H1 (cell line): ENCODE measurements around the gene MEGF11. TPM values are rescaled to one million over a fixed set of nuclear protein-coding genes. Genes with fewer than 3 reads are reported as not detected.

Experiments used
- CTCF ChIA-PET: fragments of 300-600 bp; sonication (Branson Sonifier 250); formaldehyde crosslinking; loops from one replicate; lab custom pipeline; 2021; ENCODE audit not compliant: partially characterized antibody; lab: Charles Lee
- POLR2A ChIA-PET: fragments of 300-600 bp; sonication (Branson Sonifier 250); formaldehyde crosslinking; loops from one replicate; lab custom pipeline; 2021; ENCODE audit warnings: inconsistent platforms; ENCODE audit not compliant: partially characterized antibody; lab: Charles Lee
- DNase-seq, 2 experiments: peaks; one replicate each; pipeline versions ENCODE4 v3.0.0 to v3.0.0-alpha.2; 2010 to 2022; ENCODE audit warnings: low spot score in 2 of 2, low read depth in 1 of 2, mixed read lengths in 1 of 2
- FAIRE-seq: peaks from 2 replicates; lab custom pipeline; 2011; peaks lifted over from hg19 to GRCh38; lab: Jason Lieb, UNC
- H2AFZ ChIP-seq: 2 replicates; pipeline ENCODE4 v1.8.1; 2012; ENCODE audit warnings: low read length, inconsistent platforms
- H2AK5ac ChIP-seq: 2 replicates; pipeline ENCODE4 v1.6.1; 2013; ENCODE audit warnings: low read depth, low read length
- H2BK120ac ChIP-seq: replicated peaks from 2 replicates; pipeline ENCODE3; 2013; ENCODE audit warnings: low read depth, low read length, inconsistent platforms
- H2BK12ac ChIP-seq: 2 replicates; pipeline ENCODE4 v1.6.1; 2013; ENCODE audit warnings: low read depth, low read length
- H2BK15ac ChIP-seq: 2 replicates; pipeline ENCODE4 v1.6.1; 2013; ENCODE audit warnings: low read length
- H2BK20ac ChIP-seq: 2 replicates; pipeline ENCODE4 v1.6.1; 2013; ENCODE audit warnings: low read length
- H2BK5ac ChIP-seq: 2 replicates; pipeline ENCODE4 v1.6.1; 2013; ENCODE audit warnings: low read depth, low read length
- H3K14ac ChIP-seq: 2 replicates; pipeline ENCODE4 v1.6.1; 2013; ENCODE audit warnings: inconsistent platforms; ENCODE audit not compliant: insufficient read length
- H3K18ac ChIP-seq: 2 replicates; pipeline ENCODE4 v1.6.1; 2013; ENCODE audit warnings: low read length; ENCODE audit errors: extremely low read depth
- H3K23ac ChIP-seq: 2 replicates; pipeline ENCODE4 v1.6.1; 2013; ENCODE audit warnings: inconsistent platforms; ENCODE audit not compliant: insufficient read length
- H3K23me2 ChIP-seq: 2 replicates; pipeline ENCODE4 v1.6.1; 2013; ENCODE audit warnings: low read depth, low read length
- H3K27ac ChIP-seq: 2 replicates; pipeline ENCODE4 v1.6.1; 2011; ENCODE audit warnings: low read depth, low read length, inconsistent platforms
- H3K27me3 ChIP-seq, 4 experiments: replicated peaks in 1 of 4; 1 replicate in 1 of 4; 2 replicates in 3 of 4; pipeline versions ENCODE4 v1.6.1 to v1.8.1; 2011 to 2013; ENCODE audit warnings: low read length in 3 of 4, mild to moderate bottlenecking in 3 of 4, inconsistent platforms in 2 of 4, mixed read lengths in 2 of 4, moderate library complexity in 1 of 4; ENCODE audit not compliant: control insufficient read depth in 3 of 4, insufficient read depth in 3 of 4; ENCODE audit errors: extremely low read depth in 1 of 4
- H3K36me3 ChIP-seq, 4 experiments: 2 replicates each; pipeline versions ENCODE4 v1.6.1 to v1.8.1; 2011 to 2013; ENCODE audit warnings: mild to moderate bottlenecking in 4 of 4, low read length in 3 of 4, moderate library complexity in 2 of 4, control low read depth in 1 of 4, inconsistent platforms in 1 of 4; ENCODE audit not compliant: insufficient read depth in 4 of 4, control insufficient read depth in 2 of 4
- H3K4ac ChIP-seq: replicated peaks from 2 replicates; pipeline ENCODE3; 2013; ENCODE audit warnings: low read length, low read depth, mixed read lengths, inconsistent platforms; ENCODE audit not compliant: insufficient read length
- H3K4me1 ChIP-seq, 4 experiments: replicated peaks in 1 of 4; 1 replicate in 1 of 4; 2 replicates in 3 of 4; pipeline versions ENCODE4 v1.6.1 to v1.8.1; 2011 to 2013; ENCODE audit warnings: low read length in 3 of 4, inconsistent platforms in 2 of 4, mixed read lengths in 1 of 4; ENCODE audit not compliant: insufficient read depth in 4 of 4, control insufficient read depth in 3 of 4
- H3K4me2 ChIP-seq, 2 experiments: 2 replicates each; pipeline versions ENCODE4 v1.6.1 to v1.8.1; 2011 to 2013; ENCODE audit warnings: low read depth in 2 of 2, low read length in 2 of 2, control low read depth in 1 of 2, inconsistent platforms in 1 of 2, mild to moderate bottlenecking in 1 of 2; ENCODE audit not compliant: insufficient read depth in 1 of 2
- H3K4me3 ChIP-seq, 4 experiments: fragments of 200-600, 300-600 bp in 1 of 4; sonication (generic), shearing (Covaris generic), sonication (Bioruptor Twin) in 1 of 4; 2 replicates each; pipeline versions ENCODE4 v1.5.1 to v1.8.1; 2011 to 2016; ENCODE audit warnings: low read length in 4 of 4, low read depth in 3 of 4, control low read depth in 2 of 4, inconsistent platforms in 2 of 4, mild to moderate bottlenecking in 2 of 4, mixed read lengths in 1 of 4, moderate library complexity in 1 of 4; ENCODE audit not compliant: insufficient read depth in 2 of 4; ENCODE audit errors: extremely low read depth in 1 of 4
- H3K56ac ChIP-seq: replicated peaks from 2 replicates; pipeline ENCODE3; 2013; ENCODE audit warnings: low read depth, mild to moderate bottlenecking, mixed read lengths, low read length, inconsistent platforms; ENCODE audit not compliant: insufficient read length
- H3K79me1 ChIP-seq: 2 replicates; pipeline ENCODE4 v1.6.1; 2013; ENCODE audit warnings: low read depth, low read length, control low read depth
- H3K79me2 ChIP-seq, 2 experiments: 2 replicates each; pipeline versions ENCODE4 v1.6.1 to v1.8.1; 2012 to 2013; ENCODE audit warnings: low read length in 2 of 2, mild to moderate bottlenecking in 2 of 2, inconsistent platforms in 1 of 2; ENCODE audit not compliant: insufficient read depth in 2 of 2, control insufficient read depth in 1 of 2
- H3K9ac ChIP-seq, 4 experiments: replicated peaks in 1 of 4; 1 replicate in 1 of 4; 2 replicates in 3 of 4; pipeline versions ENCODE4 v1.6.1 to v1.8.1; 2011 to 2013; ENCODE audit warnings: low read depth in 3 of 4, low read length in 3 of 4, control low read depth in 2 of 4, mild to moderate bottlenecking in 2 of 4, moderate library complexity in 2 of 4, inconsistent platforms in 1 of 4; ENCODE audit errors: extremely low read depth in 1 of 4
- H3K9me3 ChIP-seq, 2 experiments: 2 replicates each; pipeline versions ENCODE4 v1.6.1 to v1.8.1; 2012 to 2013; ENCODE audit warnings: mild to moderate bottlenecking in 2 of 2, moderate library complexity in 2 of 2, control low read depth in 1 of 2, inconsistent platforms in 1 of 2, low read depth in 1 of 2, low read length in 1 of 2, mixed read lengths in 1 of 2; ENCODE audit not compliant: insufficient read depth in 2 of 2
- H4K20me1 ChIP-seq, 2 experiments: replicated peaks in 1 of 2; 2 replicates each; pipeline versions ENCODE3 to v1.8.1; 2011 to 2013; ENCODE audit warnings: inconsistent platforms in 2 of 2, low read length in 2 of 2, mild to moderate bottlenecking in 1 of 2; ENCODE audit not compliant: insufficient read depth in 2 of 2, control insufficient read depth in 1 of 2
- H4K5ac ChIP-seq: 2 replicates; pipeline ENCODE4 v1.6.1; 2013; ENCODE audit warnings: low read length, low read depth, mixed read lengths, inconsistent platforms; ENCODE audit not compliant: insufficient read length
- H4K8ac ChIP-seq: 2 replicates; pipeline ENCODE4 v1.8.0; 2013; ENCODE audit warnings: mild to moderate bottlenecking, moderate library complexity, low read length, inconsistent platforms; ENCODE audit not compliant: insufficient read depth; ENCODE audit errors: extremely low read depth
- H4K91ac ChIP-seq: replicated peaks from 2 replicates; pipeline ENCODE3; 2013; ENCODE audit warnings: low read length, mixed read lengths, inconsistent platforms; ENCODE audit not compliant: insufficient read length
- BCL11A ChIP-seq, 2 experiments: IDR thresholded peaks; one replicate each; pipeline ENCODE4 v1.6.1; 2011; ENCODE audit warnings: low read depth in 2 of 2, low read length in 2 of 2, mild to moderate bottlenecking in 2 of 2
- TBP ChIP-seq: IDR thresholded peaks from 2 replicates; pipeline ENCODE4 v1.6.1; 2011; ENCODE audit warnings: low read depth, low read length, improper control_type of control experiment
- WGBS, 2 experiments: shearing (Covaris generic) in 1 of 2; methylation state at CpG; one replicate each; pipeline versions ENCODE4 v1.1.6 to v1.1.7; 2013 to 2015; ENCODE audit warnings: low lambda C conversion rate in 2 of 2, mixed read lengths in 2 of 2, inconsistent platforms in 1 of 2, low coverage in 1 of 2, missing lambda C conversion rate in 1 of 2; ENCODE audit not compliant: insufficient replicate concordance in 2 of 2, insufficient coverage in 1 of 2, insufficient read length in 1 of 2; ENCODE audit errors: extremely low coverage in 1 of 2, missing lambda C conversion rate in 1 of 2; 5-methylcytosine and 5-hydroxymethylcytosine counted together
- polyA plus RNA-seq, 7 experiments: library from polyadenylated mRNA; depleted of rRNA in 3 of 7; stranded (reverse) in 5 of 7; unstranded in 2 of 7; fragments of >200 nt in 5 of 7; fragments of 200-250 nt in 2 of 7; gene quantifications; 1 replicate in 5 of 7; 2 replicates in 1 of 7; 4 replicates in 1 of 7; pipeline versions ENCODE4 v1.2.1 to v1.2.3, GENCODE V29; 2011 to 2013; ENCODE audit warnings: missing spikeins in 2 of 7, mixed read lengths in 2 of 7
- total RNA-seq: library from RNA; stranded (reverse); fragmentation: NEBNext Ultra II Directional; extraction: Animal tissue kit (Norgen Biotek cat#: 25700); gene quantifications from 2 replicates; pipeline ENCODE4 v1.2.1, GENCODE V29; 2021

MEGF11 gene
- total and polyA plus RNA-seq, 2 of the 8 experiments (the other 6 are each of a cell fraction or from before 2014, with no cell fraction given) = 4.4 to 4.8 TPM

GRCh38 chr15:66231394-66232266, 21.9 kb downstream of the MEGF11 start:
- TF ChIP-seq BCL11A (IDR thresholded peaks at IDR 0.05; ENCODE audit: low read depth in 2 of 2, low read length in 2 of 2) (no peak), TBP (0 out of 2 replicates have a peak, but pooled peaks have one; percentile 37)
- Histone ChIP-seq H3K23me2 (no peaks in the 10 kb centered on the region), H3K4me3 (no peak overlapping the region), H2BK12ac (no peak overlapping the region), H4K20me1 (no peaks in the 10 kb centered on the region), H3K23ac (no peak overlapping the region), H3K4me2 (no peak overlapping the region), H3K18ac (no peak overlapping the region), H3K9me3 (no peaks in the 10 kb centered on the region; a peak in 1 of 4 replicates), H3K4me1 (no peaks in the 10 kb centered on the region; a peak in 1 of 7 replicates), H3K36me3 (no peaks in the 10 kb centered on the region), H3K79me2 (no peaks in the 10 kb centered on the region), H3K27ac (no peak overlapping the region), H2BK20ac (no peak overlapping the region), H2BK120ac (no peak overlapping the region), H4K91ac (no peak overlapping the region), H3K56ac (no peak overlapping the region), H2BK15ac (no peak overlapping the region), H3K4ac (no peak overlapping the region), H2AFZ (no peak overlapping the region), H2AK5ac (no peak overlapping the region), H3K27me3 (no peaks in the 10 kb centered on the region; a peak in 1 of 7 replicates), H3K79me1 (no peaks in the 10 kb centered on the region), H2BK5ac (no peak overlapping the region), H3K9ac (no peak overlapping the region; a peak in 1 of 7 replicates), H3K14ac (no peak overlapping the region), H4K5ac (no peak overlapping the region), H4K8ac (no peak overlapping the region)
- no peak for DNase-seq
- POLR2A ChIA-PET = interaction anchor here (1.2 kb wide), 1 partner anchor 61 kb away, joined by 3 read pairs; the partner anchor contains the start of gene DIS3L
- no peak for FAIRE-seq
- 84% methylated on average over 8 of the region's 8 CpGs; no CpG with 5 or more reads in 1 of the 2 experiments for WGBS, 2 experiments
- CTCF ChIA-PET = interaction anchor here (0.9 to 2.7 kb wide), 13 partner anchors 9 to 250 kb away, joined by 3 to 11 read pairs (median 4); no protein-coding TSS in a partner anchor
